ENCODE data around the gene TRABD2B.

DNA sequence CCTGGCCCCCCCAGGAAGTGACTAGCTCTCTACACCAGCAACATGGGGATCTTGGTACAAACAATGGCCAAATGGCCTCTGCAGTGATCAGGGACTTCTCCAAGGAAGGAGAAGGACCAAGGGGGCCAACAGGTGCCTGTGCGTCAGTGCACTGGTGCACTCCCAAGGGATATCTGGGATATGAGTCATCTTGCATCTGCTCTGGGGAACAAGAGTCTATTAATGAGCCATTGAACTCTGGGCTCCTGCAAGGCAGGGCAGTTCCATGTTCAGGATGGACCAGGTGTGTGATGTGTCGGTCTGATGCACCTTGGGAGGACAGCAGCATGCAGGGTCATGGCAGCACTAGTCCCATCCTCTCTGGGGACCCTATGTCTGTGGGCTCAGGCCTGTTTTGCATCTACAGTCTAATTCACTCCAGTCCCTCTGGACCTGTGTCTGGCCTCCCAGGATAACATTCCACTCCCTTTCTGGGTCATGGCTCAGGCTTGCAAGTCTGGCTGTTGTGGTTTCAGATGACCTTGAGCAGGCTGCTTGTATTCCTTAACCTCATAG, 125.3 kb downstream of the TRABD2B start:
- TF ChIP-seq, protein P1, sequence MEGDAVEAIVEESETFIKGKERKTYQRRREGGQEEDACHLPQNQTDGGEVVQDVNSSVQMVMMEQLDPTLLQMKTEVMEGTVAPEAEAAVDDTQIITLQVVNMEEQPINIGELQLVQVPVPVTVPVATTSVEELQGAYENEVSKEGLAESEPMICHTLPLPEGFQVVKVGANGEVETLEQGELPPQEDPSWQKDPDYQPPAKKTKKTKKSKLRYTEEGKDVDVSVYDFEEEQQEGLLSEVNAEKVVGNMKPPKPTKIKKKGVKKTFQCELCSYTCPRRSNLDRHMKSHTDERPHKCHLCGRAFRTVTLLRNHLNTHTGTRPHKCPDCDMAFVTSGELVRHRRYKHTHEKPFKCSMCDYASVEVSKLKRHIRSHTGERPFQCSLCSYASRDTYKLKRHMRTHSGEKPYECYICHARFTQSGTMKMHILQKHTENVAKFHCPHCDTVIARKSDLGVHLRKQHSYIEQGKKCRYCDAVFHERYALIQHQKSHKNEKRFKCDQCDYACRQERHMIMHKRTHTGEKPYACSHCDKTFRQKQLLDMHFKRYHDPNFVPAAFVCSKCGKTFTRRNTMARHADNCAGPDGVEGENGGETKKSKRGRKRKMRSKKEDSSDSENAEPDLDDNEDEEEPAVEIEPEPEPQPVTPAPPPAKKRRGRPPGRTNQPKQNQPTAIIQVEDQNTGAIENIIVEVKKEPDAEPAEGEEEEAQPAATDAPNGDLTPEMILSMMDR (IDR thresholded peaks at IDR 0.05), result no peak
- no peak for TF ChIP-seq POLR2A (IDR thresholded peaks at IDR 0.05)

Measured in lower leg skin (tissue), 3 donors.